HG03135 (cell line): ENCODE data around the gene GTPBP4.
"Not testable (repeated sequence)": the region's sequence is repeated elsewhere in the genome, so short reads cannot be mapped to it uniquely, and the experiment has no call there.

ENCODE experiments used
- ATAC-seq: cut with Tn5 transposase; IDR thresholded peaks from one replicate; pipeline ENCODE4 v1.9.1; 2021; ENCODE audit warnings: mild to moderate bottlenecking, moderate library complexity; ENCODE audit not compliant: unreplicated experiment

Gene GTPBP4

DNA sequence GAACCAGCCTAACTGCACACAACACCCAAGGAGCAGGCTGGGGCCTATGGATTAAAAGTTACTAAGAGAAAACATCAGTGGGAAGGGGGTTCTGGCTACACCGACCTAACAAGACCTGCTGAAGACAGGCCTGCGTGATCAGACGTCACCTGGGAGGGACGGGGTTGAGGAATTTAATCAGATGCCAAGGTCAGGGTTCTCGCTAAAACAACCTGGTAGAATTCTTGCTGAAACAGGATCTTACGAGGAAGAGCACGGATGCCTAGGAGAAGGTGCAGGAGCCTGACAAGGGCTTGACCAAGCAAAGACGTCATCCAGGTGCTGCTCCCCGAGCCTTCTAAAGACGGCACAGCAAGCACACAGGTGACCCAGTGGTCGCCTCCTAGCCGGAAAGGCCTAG lies 35.9 kb downstream of the GTPBP4 start:
- ATAC-seq: no peak

DNA sequence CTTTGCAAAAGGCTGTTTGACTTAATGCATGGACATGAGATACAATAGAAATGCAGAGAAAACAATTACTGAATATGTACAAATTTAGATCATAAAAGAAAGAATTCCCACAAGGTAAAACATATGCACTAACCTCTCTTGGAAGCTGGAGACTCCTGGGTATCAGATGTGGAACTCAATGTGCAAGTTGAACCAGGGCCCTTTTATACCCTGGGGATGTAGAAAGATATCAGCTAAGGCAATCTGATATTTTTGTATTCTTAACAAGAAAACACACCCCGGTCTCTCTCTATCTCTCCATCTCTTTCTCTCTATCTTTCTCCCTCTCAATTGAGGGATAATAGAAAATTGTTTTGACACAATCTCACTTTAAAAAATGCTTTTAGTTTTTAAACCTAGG lies 37.4 kb downstream of the GTPBP4 start, which contains the start of gene IDI2:
TSS of gene IDI2 (minus strand) at position 177 of the 400 bp plus-strand sequence. CDS start 1,136 bp downstream, outside the sequence.
- ATAC-seq: no peak

DNA sequence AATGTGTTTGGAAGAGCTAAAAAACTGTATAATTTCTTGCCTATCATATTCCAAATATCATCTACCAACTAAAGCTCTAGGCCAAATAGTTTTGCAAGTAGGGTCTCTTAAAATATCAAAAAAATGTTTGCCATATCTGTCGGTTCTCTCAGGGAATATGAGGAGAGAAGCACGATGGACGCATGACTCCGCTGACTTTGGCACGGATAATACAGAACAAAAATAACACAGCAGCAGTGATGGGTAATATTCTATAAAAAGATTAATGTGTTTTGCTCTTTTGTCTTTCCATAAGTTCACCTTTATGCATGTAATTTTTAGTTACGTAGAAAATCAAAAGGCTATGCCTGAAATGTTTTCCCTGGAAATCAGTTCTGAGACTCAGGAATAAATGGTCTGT lies 38.3 kb downstream of the GTPBP4 start:
- no peak for ATAC-seq

- ATAC-seq: no peak
These were observed 41.6 kb downstream of the GTPBP4 start for GRCh38 chr10:1029838-1030237.

DNA sequence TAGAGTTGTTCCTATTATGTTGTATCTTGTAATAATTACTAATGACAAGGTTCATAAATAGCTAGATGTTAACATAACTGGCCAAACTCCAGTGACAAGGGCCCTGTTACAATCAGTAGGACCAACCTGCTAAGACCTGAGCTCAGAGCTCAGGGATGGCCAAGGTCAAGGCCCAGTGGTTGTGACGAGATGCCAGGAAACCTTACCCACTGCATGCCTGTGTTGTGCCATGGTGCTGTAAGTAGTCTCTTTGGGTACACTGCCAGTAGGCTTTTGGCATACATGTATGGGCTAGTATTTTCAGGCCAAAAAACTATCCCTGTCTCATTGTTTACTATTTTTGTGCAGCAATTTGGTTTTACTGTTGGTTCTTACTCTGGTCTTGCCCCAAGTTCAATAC lies 45.4 kb downstream of the GTPBP4 start:
- ATAC-seq: no peak

DNA sequence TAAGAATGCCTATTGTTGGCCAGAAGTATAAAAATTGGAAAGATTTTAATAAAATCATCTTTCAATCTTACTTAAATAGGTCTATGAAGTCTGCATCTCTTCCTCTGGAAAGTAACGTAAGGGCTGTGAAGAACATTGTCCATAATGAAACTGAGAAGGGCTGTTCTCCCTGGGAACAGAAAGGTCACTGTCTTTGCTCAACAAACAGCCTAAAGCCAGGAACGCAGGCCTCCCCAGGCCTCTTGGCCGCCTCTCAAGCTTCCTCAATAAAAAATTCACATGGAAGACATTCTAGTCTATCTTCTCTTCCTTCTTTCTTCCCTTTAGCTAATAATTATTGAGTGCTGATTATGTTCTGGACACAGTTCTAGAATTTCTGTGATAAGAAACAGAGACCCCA lies 46.5 kb downstream of the GTPBP4 start:
- no peak for ATAC-seq

DNA sequence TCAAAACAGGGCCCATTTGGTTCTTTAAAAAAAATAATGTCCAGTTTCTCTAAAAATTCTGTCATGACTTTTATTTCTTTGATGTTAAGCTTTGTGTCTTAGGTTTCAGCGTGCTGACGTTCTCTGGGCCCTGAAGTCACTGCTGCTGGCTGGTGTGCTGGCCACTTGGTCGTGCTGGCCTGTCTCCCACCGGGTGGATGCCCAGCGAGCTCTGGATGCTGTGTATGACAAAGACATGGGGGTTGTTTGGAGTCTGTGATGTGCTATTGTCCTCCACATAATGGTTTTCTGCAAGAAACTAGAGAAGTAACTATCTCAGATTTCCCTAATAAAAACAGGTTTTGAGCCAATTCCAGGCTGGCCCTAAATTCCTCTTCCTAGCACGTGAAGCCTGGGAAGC lies 47.0 kb downstream of the GTPBP4 start:
- no peak for ATAC-seq

DNA sequence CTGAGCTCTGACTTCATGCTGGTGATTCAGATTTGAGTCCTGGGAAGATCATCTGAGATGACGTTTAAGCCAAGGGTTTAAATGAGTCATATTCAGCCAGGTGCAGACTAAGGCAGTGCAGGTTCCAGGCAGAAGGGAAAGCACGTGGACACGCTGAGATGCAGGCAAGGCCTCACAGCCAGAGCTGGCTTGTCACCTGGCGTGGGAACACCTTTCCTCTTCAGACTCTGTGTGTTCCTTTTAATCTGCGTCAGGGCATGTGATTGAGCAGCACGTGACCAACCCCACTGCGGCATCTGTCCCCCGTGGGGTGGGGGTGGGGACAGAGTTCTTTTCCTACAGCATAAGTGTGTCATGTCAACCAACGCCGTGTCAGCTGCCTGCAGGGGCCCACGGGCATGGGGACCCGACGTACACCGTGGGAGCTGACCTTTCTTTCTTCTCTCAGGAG lies 48.1 kb downstream of the GTPBP4 start:
- ATAC-seq: no peak

- no peak for ATAC-seq
These were observed 48.9 kb downstream of the GTPBP4 start for GRCh38 chr10:1037098-1037497.

GRCh38 chr10:1038769-1039168 lies 50.5 kb downstream of the GTPBP4 start:
- not testable (repeated sequence) for ATAC-seq

DNA sequence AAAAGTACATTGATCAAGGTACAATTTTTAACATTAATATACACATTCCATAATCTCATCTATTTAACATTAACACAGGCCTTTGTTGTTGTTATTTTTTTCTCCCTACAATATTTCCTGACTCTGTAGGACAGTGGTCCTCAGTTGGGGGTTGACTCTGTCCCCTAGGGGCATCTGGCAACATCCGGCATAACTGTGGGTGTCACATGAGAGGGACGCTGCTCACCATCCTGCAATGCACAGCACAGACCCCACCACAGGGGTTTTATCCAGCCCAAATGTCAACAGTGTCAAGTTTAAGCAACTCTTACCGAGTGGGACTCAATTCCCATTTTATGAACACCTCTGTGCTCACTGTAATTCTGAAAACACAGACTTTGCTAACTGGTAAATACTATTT lies 51.9 kb downstream of the GTPBP4 start:
- no peak for ATAC-seq

GRCh38 chr10:1041514-1041913 lies 53.3 kb downstream of the GTPBP4 start:
- ATAC-seq: no peak

- peak; percentile 60 for ATAC-seq
These were observed 55.3 kb downstream of the GTPBP4 start for GRCh38 chr10:1043532-1043995.

GRCh38 chr10:1044146-1044545 lies 55.9 kb downstream of the GTPBP4 start:
- no peak for ATAC-seq

DNA sequence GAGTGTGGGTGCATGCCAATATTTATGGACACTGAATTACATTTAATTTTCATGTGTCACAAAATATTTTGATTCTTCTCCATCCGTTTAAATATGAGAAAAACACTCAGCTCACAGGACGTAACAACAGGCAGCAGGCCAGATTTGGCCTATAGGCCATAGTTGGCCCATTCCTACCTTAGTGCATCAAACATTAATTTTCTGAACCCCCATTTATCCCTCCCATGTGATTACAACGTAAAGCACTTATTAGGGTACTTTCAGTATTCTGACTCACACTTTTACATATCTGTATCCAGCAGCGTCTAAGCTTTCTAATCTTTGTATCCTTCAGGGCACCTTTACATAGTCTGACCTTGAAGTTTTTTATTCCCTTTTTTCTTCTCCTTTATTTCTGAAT lies 56.7 kb downstream of the GTPBP4 start:
- no peak for ATAC-seq

GRCh38 chr10:1045415-1045814 lies 57.2 kb downstream of the GTPBP4 start:
- ATAC-seq: no peak

- ATAC-seq: no peak
These were observed 59.7 kb downstream of the GTPBP4 start for GRCh38 chr10:1047937-1048336.

GRCh38 chr10:1048349-1048731 lies 60.1 kb downstream of the GTPBP4 start:
- peak; percentile 0 for ATAC-seq

DNA sequence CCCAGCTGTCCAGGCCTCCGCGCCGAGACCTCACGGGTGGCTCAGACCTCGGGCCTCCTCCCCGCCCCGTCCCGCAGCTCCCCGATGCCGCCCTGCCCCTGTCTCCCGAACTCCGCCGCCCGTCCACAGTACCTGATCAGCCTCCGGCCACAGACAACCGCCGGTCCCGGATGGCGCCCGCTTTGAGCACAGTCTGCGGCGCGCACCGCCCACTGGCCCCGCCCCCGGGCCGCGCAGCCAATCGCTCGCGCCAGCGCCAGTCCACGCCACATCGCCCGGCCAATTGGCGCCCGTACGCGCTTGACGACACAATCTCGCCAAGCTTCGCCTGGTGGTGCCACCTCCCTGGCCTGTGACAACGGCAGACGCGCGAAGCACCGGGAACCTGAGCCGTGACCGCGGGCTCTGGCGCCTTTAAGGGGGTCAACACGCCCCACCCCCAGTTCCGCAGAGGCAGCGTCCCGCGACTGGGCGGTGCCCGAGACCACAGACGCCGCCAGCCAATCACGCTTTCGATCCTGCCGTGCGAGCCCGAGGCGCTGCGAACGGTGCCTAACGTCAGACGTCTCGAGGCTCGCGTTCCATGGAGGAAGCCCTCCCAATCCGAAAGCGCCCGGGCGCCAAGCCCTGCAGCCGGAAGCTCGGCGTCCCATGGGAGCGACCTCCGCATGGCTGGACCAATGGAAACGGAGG lies 60.6 kb downstream of the GTPBP4 start, which contains the start of gene IDI1:
TSS of gene IDI1 (minus strand) at position 388 of the 693 bp plus-strand sequence. CDS start at position 272, 116 bp downstream.
- peak; percentile 80 for ATAC-seq

DNA sequence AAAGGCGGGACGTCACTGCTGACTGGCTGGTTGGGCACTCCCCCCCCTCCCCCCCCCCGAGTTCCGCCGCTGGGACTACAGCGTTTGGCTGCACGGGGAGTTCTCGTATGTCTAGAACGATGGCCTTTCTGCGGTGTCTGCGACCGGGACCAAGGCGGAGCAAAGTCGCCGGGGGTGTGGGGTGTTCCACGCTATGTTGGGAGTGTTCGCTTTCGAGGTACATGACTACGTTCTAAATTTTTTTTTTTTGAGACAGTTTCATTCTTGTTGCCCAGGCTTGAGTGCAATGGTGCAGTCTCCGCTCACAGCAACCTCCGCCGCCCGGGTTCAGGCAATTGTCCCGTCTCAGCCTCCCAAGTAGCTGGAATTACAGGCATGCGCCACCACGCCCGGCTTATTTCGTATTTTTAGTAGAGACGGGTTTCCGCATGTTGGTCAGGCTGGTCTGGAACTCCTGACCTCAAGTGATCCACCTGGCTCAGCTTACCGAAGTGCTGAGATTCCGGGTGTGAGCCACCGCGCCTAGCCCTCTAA lies 61.3 kb downstream of the GTPBP4 start:
- ATAC-seq: no peak

DNA sequence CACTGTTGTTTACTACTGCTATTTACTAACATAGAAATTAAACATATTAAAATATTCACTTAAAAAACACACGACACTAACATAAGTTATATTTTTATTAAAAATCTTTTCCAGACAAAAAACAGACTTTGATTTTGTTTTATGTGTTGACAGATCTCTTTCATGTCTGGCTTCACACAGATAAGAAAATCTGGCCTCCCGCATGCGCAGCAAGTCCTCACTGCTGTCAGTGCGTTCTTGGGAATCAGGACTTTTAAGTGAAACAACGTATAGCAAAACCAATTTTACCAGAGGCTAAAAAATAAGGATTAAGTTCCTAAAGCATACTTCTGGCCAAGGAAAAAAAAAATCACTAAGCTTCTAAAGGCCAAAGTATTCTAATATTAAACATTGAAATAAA lies 61.9 kb downstream of the GTPBP4 start:
- no peak for ATAC-seq

GRCh38 chr10:1050554-1050953 lies 62.3 kb downstream of the GTPBP4 start:
- no peak for ATAC-seq

DNA sequence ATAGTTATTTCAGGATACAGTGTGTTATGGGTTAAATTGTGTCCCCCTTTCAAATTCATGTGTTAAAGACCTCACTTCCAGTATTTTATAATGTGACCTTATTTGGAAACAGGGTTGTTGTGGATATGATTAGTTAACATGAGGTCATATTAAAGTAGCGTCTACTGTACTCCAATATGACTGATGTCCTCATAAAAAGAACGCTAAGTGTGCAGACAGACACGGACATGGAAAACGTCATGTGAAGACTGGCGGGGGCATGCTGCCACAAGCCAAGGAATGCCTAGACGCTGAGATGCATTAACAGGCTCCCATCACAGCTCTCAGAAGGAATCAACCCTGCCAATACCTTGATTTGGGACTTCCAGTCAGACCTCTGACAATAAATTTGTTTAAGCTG lies 66.5 kb downstream of the GTPBP4 start:
- no peak for ATAC-seq
